Hepatocyte (in vitro differentiated cells): ENCODE results near the gene CAMK2N2.

Experiments
- CTCF ChIP-seq: fragments of 200-600 bp; sonication (generic); IDR thresholded peaks from 2 replicates; pipeline ENCODE4 v1.5.1; 2016; ENCODE audit warnings: antibody characterized with exemption, mild to moderate bottlenecking; ENCODE audit not compliant: poor library complexity
- EZH2 ChIP-seq: fragments of 200-600 bp; sonication (generic); IDR thresholded peaks from 2 replicates; pipeline ENCODE4 v1.6.1; 2016; ENCODE audit warnings: antibody characterized with exemption, mild to moderate bottlenecking, borderline replicate concordance
- EZH2phosphoT487 ChIP-seq: fragments of 200-600 bp; sonication (generic); IDR thresholded peaks from one replicate; pipeline ENCODE4 v1.6.1; 2018; ENCODE audit warnings: antibody characterized with exemption, mild to moderate bottlenecking, low read depth, moderate library complexity; ENCODE audit not compliant: unreplicated experiment, severe bottlenecking

GRCh38 chr3:184238246-184238818, 23.0 kb downstream of the CAMK2N2 start:
- TF ChIP-seq CTCF (no peak), EZH2 (no peak), EZH2phosphoT487 (no peak)
